GM18909 (cell line): ENCODE results near the gene INTS3.

Experiments
- ATAC-seq: cut with Tn5 transposase; IDR thresholded peaks from one replicate; pipeline ENCODE4 v1.9.1; 2021; ENCODE audit warnings: mild to moderate bottlenecking; ENCODE audit not compliant: unreplicated experiment, poor library complexity

INTS3 gene

GRCh38 chr1:153793261-153793972 is 65.6 kb downstream of the INTS3 start:
- no peak for ATAC-seq

- ATAC-seq = no peak
These were observed 66.2 kb downstream of the INTS3 start for GRCh38 chr1:153793973-153794615.

GRCh38 chr1:153794624-153795329 is 66.9 kb downstream of the INTS3 start:
- ATAC-seq = no peak

- ATAC-seq = no peak
These were observed 67.5 kb downstream of the INTS3 start for GRCh38 chr1:153795330-153795837.

GRCh38 chr1:153795934-153796785 is 68.3 kb downstream of the INTS3 start:
- ATAC-seq = no peak

GRCh38 chr1:153796786-153797659 is 69.2 kb downstream of the INTS3 start:
- no peak for ATAC-seq

- ATAC-seq = no peak
These were observed 70.6 kb downstream of the INTS3 start for GRCh38 chr1:153798468-153798780.

- no peak for ATAC-seq
These were observed 71.2 kb downstream of the INTS3 start for GRCh38 chr1:153799016-153799415.

- no peak for ATAC-seq
These were observed 72.0 kb downstream of the INTS3 start for GRCh38 chr1:153799566-153800465.

GRCh38 chr1:153800516-153800915 is 72.7 kb downstream of the INTS3 start:
- ATAC-seq = no peak

- no peak for ATAC-seq
These were observed 73.3 kb downstream of the INTS3 start for GRCh38 chr1:153801028-153801625.

- ATAC-seq = no peak
These were observed 74.2 kb downstream of the INTS3 start for GRCh38 chr1:153801786-153802697.

- ATAC-seq = no peak
These were observed 75.7 kb downstream of the INTS3 start for GRCh38 chr1:153803470-153804056.

- no peak for ATAC-seq
These were observed 76.3 kb downstream of the INTS3 start for GRCh38 chr1:153804112-153804511.

- ATAC-seq = peak; percentile 90
These were observed 77.3 kb downstream of the INTS3 start for GRCh38 chr1:153805042-153805745.
